Brain microvascular endothelial cell (primary cell): Measurements from ENCODE around the gene LAMA1.
A peak's percentile ranks its signal among the peaks of the same experiment; 100 is the strongest.

Source experiments
- DNase-seq: peaks from one replicate; pipeline ENCODE4 v3.0.0-alpha.2; 2020
- H3K27ac ChIP-seq: fragments of 250-450 bp; sonication (Bioruptor Pico); 2 replicates; pipeline ENCODE4 v1.5.1; 2020; ENCODE audit warnings: mild to moderate bottlenecking, moderate library complexity
- H3K27me3 ChIP-seq: fragments of 250-450 bp; sonication (Bioruptor Pico); replicated peaks from 2 replicates; pipeline ENCODE4 v1.5.1; 2020; ENCODE audit warnings: mild to moderate bottlenecking
- H3K36me3 ChIP-seq: fragments of 250-450 bp; sonication (Bioruptor Pico); replicated peaks from 2 replicates; pipeline ENCODE4 v1.5.1; 2020; ENCODE audit warnings: mild to moderate bottlenecking
- H3K4me3 ChIP-seq: 2 replicates; pipeline ENCODE4 v1.5.1; 2011; ENCODE audit warnings: low read depth, mild to moderate bottlenecking, control low read depth, low read length, moderate library complexity
- CTCF ChIP-seq: IDR thresholded peaks from 2 replicates; pipeline ENCODE4 v1.5.1; 2011; ENCODE audit warnings: low read depth, mild to moderate bottlenecking, moderate library complexity, low read length, control low read depth, inconsistent platforms; ENCODE audit errors: missing control alignments
- in situ Hi-C: cut with HindIII; loops from 2 replicates; pipeline ENCODE4 v1.10.0; 2017; ENCODE audit warnings: low sequenced_read_pairs, low pct_ligation_motif_present

LAMA1 gene

GRCh38 chr18:7047336-7047735 is 70.3 kb downstream of the LAMA1 start:
- Histone ChIP-seq H3K4me3 (no peak overlapping the region), H3K27me3 (no peaks in the 10 kb centered on the region), H3K36me3 (no peaks in the 10 kb centered on the region), H3K27ac (no peak overlapping the region)
- in situ Hi-C loops, result no loop called here
- no peak for DNase-seq
- TF ChIP-seq CTCF, result no peak

GRCh38 chr18:7038330-7038851 is 79.2 kb downstream of the LAMA1 start:
- TF ChIP-seq CTCF, result peak; percentile 91
- peak overlapping the region; percentile 31 for H3K4me3 ChIP-seq
- peak overlapping the region; percentile 84 for H3K27ac ChIP-seq
- H3K36me3 ChIP-seq, result no peaks in the 10 kb centered on the region
- no peaks in the 10 kb centered on the region for H3K27me3 ChIP-seq
- peak; percentile 99 for DNase-seq
- in situ Hi-C loops, result no loop called here

GRCh38 chr18:7037470-7037869 is 80.1 kb downstream of the LAMA1 start:
- no peak for TF ChIP-seq CTCF
- in situ Hi-C loops, result no loop called here

GRCh38 chr18:7035807-7036206 is 81.8 kb downstream of the LAMA1 start:
- no peak for DNase-seq
- Histone ChIP-seq H3K4me3 (no peak overlapping the region), H3K27me3 (no peaks in the 10 kb centered on the region), H3K36me3 (no peaks in the 10 kb centered on the region), H3K27ac (no peak overlapping the region)
- no peak for TF ChIP-seq CTCF
- in situ Hi-C loops, result no loop called here

More at GRCh38 chr18:7037470-7037869, 80.1 kb downstream of the LAMA1 start:
- Histone ChIP-seq H3K36me3 (no peaks in the 10 kb centered on the region), H3K27ac (peak overlapping the region; percentile 84), H3K4me3 (no peak overlapping the region), H3K27me3 (no peaks in the 10 kb centered on the region)
- DNase-seq, result no peak

GRCh38 chr18:7034924-7035323 is 82.7 kb downstream of the LAMA1 start:
- DNase-seq, result no peak
- Histone ChIP-seq H3K36me3 (no peaks in the 10 kb centered on the region), H3K27ac (no peak overlapping the region), H3K27me3 (no peaks in the 10 kb centered on the region), H3K4me3 (no peak overlapping the region)
- in situ Hi-C loops, result no loop called here
- no peak for TF ChIP-seq CTCF

GRCh38 chr18:7032537-7032936 is 85.1 kb downstream of the LAMA1 start:
- Histone ChIP-seq H3K27me3 (no peaks in the 10 kb centered on the region), H3K27ac (no peak overlapping the region), H3K4me3 (no peak overlapping the region), H3K36me3 (no peaks in the 10 kb centered on the region)
- no peak for DNase-seq
- no peak for TF ChIP-seq CTCF
- in situ Hi-C loops, result no loop called here
